ACC112 (cell line): ENCODE measurements around the gene PIK3CD.

Experiments
- H2AFZ ChIP-seq: fragments of 200-600 bp; sonication (generic); one replicate; pipeline ENCODE4 v1.6.0; 2017; ENCODE audit warnings: antibody characterized with exemption, low read length; ENCODE audit not compliant: unreplicated experiment
- H3K27ac ChIP-seq: fragments of 200-600 bp; sonication (generic); 2 replicates; pipeline ENCODE4 v1.5.1; 2014; ENCODE audit warnings: low read depth, mild to moderate bottlenecking, antibody characterized with exemption, low read length, moderate library complexity
- H3K27me3 ChIP-seq: fragments of 200-600 bp; sonication (generic); 2 replicates; pipeline ENCODE4 v1.6.1; 2014; ENCODE audit warnings: mild to moderate bottlenecking, antibody characterized with exemption, low read length, moderate library complexity, mixed read lengths; ENCODE audit not compliant: insufficient read depth
- H3K36me3 ChIP-seq: fragments of 200-600 bp; sonication (generic); 2 replicates; pipeline ENCODE4 v1.6.1; 2016; ENCODE audit warnings: mild to moderate bottlenecking, antibody characterized with exemption, low read length, moderate library complexity, mixed read lengths; ENCODE audit not compliant: insufficient read depth
- H3K4me1 ChIP-seq: fragments of 200-600 bp; sonication (generic); one replicate; pipeline ENCODE4 v1.6.1; 2016; ENCODE audit warnings: low read length, mixed read lengths; ENCODE audit not compliant: insufficient read depth, unreplicated experiment, control insufficient read depth
- H3K4me3 ChIP-seq: fragments of 200-600 bp; sonication (generic); 2 replicates; pipeline ENCODE4 v1.5.1; 2014; ENCODE audit warnings: mild to moderate bottlenecking, low read depth, low read length
- H3K79me2 ChIP-seq: fragments of 200-600 bp; sonication (generic); one replicate; pipeline ENCODE4 v1.6.0; 2016; ENCODE audit warnings: low read length; ENCODE audit not compliant: control insufficient read depth, unreplicated experiment, insufficient read depth

The PIK3CD gene

GRCh38 chr1:9609998-9610397 is 41.5 kb upstream of the PIK3CD start:
- no peaks in the 10 kb centered on the region for H3K36me3 ChIP-seq
- no peaks in the 10 kb centered on the region for H3K79me2 ChIP-seq
- H3K4me1 ChIP-seq = no peaks in the 10 kb centered on the region
- H2AFZ ChIP-seq = no peak overlapping the region
- H3K27me3 ChIP-seq = no peaks in the 10 kb centered on the region
- no peak overlapping the region for H3K27ac ChIP-seq
- no peak overlapping the region for H3K4me3 ChIP-seq

- H3K36me3 ChIP-seq = no peaks in the 10 kb centered on the region
- H3K4me1 ChIP-seq = no peaks in the 10 kb centered on the region
- no peak overlapping the region for H3K4me3 ChIP-seq
- no peaks in the 10 kb centered on the region for H3K79me2 ChIP-seq
- H2AFZ ChIP-seq = no peak overlapping the region
- H3K27me3 ChIP-seq = no peaks in the 10 kb centered on the region
- no peak overlapping the region for H3K27ac ChIP-seq
Measured at GRCh38 chr1:9610548-9610947, 41.0 kb upstream of the PIK3CD start.

GRCh38 chr1:9611716-9612115 is 39.8 kb upstream of the PIK3CD start:
- Histone ChIP-seq H3K27ac (no peak overlapping the region), H3K4me3 (no peak overlapping the region), H3K36me3 (no peaks in the 10 kb centered on the region), H3K4me1 (no peaks in the 10 kb centered on the region), H2AFZ (no peak overlapping the region), H3K79me2 (no peaks in the 10 kb centered on the region), H3K27me3 (no peaks in the 10 kb centered on the region)

- no peak overlapping the region for H2AFZ ChIP-seq
- H3K36me3 ChIP-seq = no peaks in the 10 kb centered on the region
- no peak overlapping the region for H3K4me3 ChIP-seq
- H3K27me3 ChIP-seq = no peaks in the 10 kb centered on the region
- H3K79me2 ChIP-seq = no peaks in the 10 kb centered on the region
- H3K27ac ChIP-seq = no peak overlapping the region
- H3K4me1 ChIP-seq = no peaks in the 10 kb centered on the region
Measured at GRCh38 chr1:9612162-9612845, 39.2 kb upstream of the PIK3CD start.

GRCh38 chr1:9612871-9613624 is 38.5 kb upstream of the PIK3CD start:
- H3K27ac ChIP-seq = no peak overlapping the region
- no peak overlapping the region for H2AFZ ChIP-seq
- no peak overlapping the region for H3K4me3 ChIP-seq
- H3K27me3 ChIP-seq = no peaks in the 10 kb centered on the region
- H3K4me1 ChIP-seq = no peaks in the 10 kb centered on the region
- no peaks in the 10 kb centered on the region for H3K36me3 ChIP-seq
- H3K79me2 ChIP-seq = no peaks in the 10 kb centered on the region

- H3K36me3 ChIP-seq = no peaks in the 10 kb centered on the region
- H2AFZ ChIP-seq = no peak overlapping the region
- no peaks in the 10 kb centered on the region for H3K79me2 ChIP-seq
- H3K4me1 ChIP-seq = no peaks in the 10 kb centered on the region
- H3K27ac ChIP-seq = no peak overlapping the region
- no peaks in the 10 kb centered on the region for H3K27me3 ChIP-seq
- no peak overlapping the region for H3K4me3 ChIP-seq
Measured at GRCh38 chr1:9613625-9614299, 37.8 kb upstream of the PIK3CD start.

GRCh38 chr1:9615316-9616063 is 36.0 kb upstream of the PIK3CD start:
- Histone ChIP-seq H3K4me3 (no peak overlapping the region), H3K4me1 (no peaks in the 10 kb centered on the region), H3K36me3 (no peaks in the 10 kb centered on the region), H3K79me2 (no peaks in the 10 kb centered on the region), H3K27me3 (no peaks in the 10 kb centered on the region), H2AFZ (no peak overlapping the region), H3K27ac (no peak overlapping the region)

- H3K27me3 ChIP-seq = no peaks in the 10 kb centered on the region
- no peak overlapping the region for H3K27ac ChIP-seq
- no peaks in the 10 kb centered on the region for H3K79me2 ChIP-seq
- no peak overlapping the region for H2AFZ ChIP-seq
- H3K4me1 ChIP-seq = no peaks in the 10 kb centered on the region
- no peaks in the 10 kb centered on the region for H3K36me3 ChIP-seq
- H3K4me3 ChIP-seq = no peak overlapping the region
Measured at GRCh38 chr1:9618909-9619679, 32.4 kb upstream of the PIK3CD start.

GRCh38 chr1:9621032-9621431 is 30.5 kb upstream of the PIK3CD start:
- Histone ChIP-seq H3K36me3 (no peaks in the 10 kb centered on the region), H2AFZ (no peak overlapping the region), H3K79me2 (no peaks in the 10 kb centered on the region), H3K27ac (no peak overlapping the region), H3K27me3 (no peaks in the 10 kb centered on the region), H3K4me3 (no peak overlapping the region), H3K4me1 (no peaks in the 10 kb centered on the region)

- Histone ChIP-seq H3K27me3 (no peaks in the 10 kb centered on the region), H3K27ac (no peak overlapping the region), H2AFZ (no peak overlapping the region), H3K4me1 (no peaks in the 10 kb centered on the region), H3K4me3 (no peak overlapping the region), H3K36me3 (no peaks in the 10 kb centered on the region), H3K79me2 (no peaks in the 10 kb centered on the region)
Measured at GRCh38 chr1:9624081-9624480, 27.4 kb upstream of the PIK3CD start.
